CD4-positive, alpha-beta T cell treated with Interferon alpha-2 for 1 hour (primary cell): Measurements from ENCODE around the gene SFSWAP.
A peak's percentile ranks its signal among the peaks of the same experiment; 100 is the strongest.
"Not testable (repeated sequence)": the region's sequence is repeated elsewhere in the genome, so short reads cannot be mapped to it uniquely, and the experiment has no call there.

Experiments
- DNase-seq, 2 donors: peaks; one replicate each; pipeline ENCODE4 v3.0.0-alpha.2; 2020 to 2022

Gene SFSWAP

DNA sequence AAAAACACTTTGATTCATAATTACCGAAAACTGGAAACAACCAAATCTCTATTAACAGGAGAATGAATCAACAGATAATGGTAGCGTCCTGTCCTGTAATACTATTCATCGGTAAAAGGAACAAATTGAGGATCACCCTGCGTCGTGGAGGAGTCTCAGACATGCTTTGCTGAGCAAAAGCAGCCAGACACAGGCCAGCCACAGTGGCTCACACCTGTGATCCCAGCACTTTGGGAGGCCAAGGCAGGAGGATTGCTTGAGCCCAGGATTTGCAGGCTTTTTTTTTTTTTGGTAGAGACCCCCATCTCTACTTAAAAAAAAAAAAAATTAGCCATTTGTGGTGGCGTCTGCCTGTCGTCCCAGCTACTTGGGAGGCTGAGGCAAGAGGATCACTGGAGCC lies 83.2 kb downstream of the SFSWAP start:
- DNase-seq, result no peak

GRCh38 chr12:131794573-131794972 lies 83.7 kb downstream of the SFSWAP start:
- no peak for DNase-seq

GRCh38 chr12:131795064-131795463 lies 84.2 kb downstream of the SFSWAP start:
- no peak for DNase-seq

- no peak for DNase-seq
These were observed 85.0 kb downstream of the SFSWAP start for GRCh38 chr12:131795690-131796410.

DNA sequence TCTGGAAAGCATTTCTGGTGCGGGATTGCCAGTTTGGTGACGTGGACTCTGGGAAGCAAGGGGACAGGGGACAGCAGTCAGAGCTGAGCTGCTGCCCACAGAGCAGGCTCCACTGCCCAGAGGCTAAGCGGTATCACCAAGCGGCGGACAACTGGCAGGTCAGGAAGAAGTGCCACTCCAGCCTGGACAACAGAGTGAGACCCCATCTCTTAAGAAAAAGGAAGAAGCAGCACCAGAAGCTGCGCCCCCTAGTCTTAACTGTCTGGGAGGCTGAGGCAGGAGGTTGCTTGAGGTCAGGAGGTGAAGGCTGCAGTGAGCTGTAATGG lies 85.5 kb downstream of the SFSWAP start:
- DNase-seq, result no peak

- DNase-seq, result no peak
These were observed 86.1 kb downstream of the SFSWAP start for GRCh38 chr12:131796754-131797587.

DNA sequence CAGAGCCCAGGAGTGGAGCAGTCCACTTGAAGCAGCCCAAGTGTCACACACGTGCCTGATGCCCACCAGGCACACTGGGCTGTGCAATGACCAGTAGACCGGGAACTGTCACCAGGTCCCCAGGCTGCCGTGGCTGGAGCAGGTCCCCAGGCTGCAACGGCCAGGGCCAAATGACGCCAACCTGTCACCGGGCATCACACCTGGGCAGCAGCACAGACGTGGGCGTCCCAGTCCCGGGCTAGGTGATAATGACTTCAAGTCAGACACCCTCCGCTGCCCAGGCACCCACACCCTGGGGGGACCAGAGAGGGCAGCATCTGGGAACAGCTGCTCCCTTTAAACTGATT lies 86.7 kb downstream of the SFSWAP start:
- no peak for DNase-seq

- DNase-seq, result no peak
These were observed 88.3 kb downstream of the SFSWAP start for GRCh38 chr12:131799195-131799594.

DNA sequence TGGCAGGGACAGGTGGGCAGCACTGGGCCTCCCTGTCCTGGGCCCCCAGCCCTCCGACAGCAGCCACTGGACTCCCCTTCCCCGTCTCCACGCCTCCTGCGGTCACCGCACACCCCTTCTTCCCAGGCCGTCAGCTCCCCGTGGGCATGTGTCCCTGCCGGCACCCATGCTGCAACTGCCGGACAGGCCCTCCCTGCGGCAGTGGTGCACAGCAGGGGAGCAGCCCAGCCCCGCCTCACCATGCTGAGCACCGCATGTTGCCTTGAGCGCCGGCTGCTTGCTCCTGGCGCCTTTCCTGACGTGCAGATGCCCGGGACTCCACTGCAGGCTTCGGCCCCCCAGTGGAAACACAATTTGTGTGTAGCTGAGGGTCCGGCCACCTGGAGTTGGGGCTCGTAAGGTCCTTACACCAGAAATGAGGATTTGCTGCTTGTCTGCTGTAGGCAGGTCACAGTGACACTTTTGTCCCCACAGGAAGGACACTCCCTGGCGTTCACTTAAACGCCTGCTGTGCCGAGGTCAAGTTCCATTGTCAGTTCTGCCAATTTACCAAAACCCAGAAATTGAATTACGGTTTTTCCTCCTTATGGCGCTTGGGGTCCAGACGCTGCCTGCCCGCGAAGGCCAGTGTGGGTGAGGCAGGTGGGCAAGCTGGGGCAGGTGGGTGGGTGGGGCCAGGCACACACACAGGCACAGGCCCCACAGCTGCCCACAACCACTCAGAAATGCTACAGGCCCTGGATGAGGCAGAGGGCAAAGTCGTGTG lies 89.1 kb downstream of the SFSWAP start:
- DNase-seq, result no peak

DNA sequence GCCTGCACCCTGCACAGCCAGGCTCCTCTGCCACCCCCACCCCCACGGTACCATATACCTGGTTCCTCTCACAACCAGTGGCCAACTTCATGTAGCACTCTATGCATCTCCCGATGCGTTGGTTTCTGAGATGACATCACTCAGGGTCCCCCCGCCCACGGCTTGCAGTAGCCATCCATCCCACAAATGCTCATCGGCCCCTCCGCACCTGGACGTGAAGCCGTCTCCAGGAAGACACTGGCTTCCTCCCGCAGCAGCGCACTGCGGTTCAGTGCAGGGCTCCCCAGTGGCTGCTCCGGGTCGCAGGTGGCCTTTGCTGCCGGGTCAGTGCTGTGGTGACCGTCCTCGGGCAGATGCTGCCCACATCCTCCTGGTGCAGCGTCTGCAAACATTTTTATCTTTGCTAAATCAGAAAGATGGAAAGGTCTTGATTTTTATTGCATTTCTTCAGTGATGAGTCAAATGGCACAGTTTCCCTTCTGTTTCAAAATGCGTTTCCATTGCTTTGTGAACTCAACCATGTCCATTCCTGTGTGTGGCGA lies 89.8 kb downstream of the SFSWAP start:
- no peak for DNase-seq

GRCh38 chr12:131801254-131801866 lies 90.5 kb downstream of the SFSWAP start:
- no peak for DNase-seq

DNA sequence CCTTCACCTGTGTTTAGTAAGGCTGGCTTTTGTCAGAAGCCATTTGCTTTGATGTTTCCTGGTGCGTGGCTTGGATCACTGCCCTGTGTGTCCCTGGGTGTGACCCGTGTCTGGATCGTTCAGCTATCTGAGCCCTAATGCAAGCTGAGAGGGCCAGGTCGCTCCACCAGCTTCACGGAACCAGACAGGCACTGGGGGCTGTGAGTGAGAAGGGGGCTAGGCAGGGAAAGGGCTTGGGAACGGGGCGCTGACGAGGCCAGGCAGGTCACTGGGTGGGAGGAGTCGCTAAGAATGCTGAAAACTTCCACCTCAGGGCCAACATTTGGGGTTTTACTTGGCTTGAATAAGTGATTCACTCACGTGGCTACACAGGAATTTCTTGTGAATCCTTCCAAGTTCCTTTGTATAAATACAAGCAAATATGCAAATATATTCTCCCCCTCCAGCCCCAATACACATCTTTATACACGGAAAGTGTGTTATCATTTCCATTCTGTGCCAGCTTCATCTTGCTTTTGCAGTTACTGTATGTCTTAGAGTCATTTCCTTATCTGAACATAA lies 93.2 kb downstream of the SFSWAP start:
- DNase-seq, result no peak

GRCh38 chr12:131805421-131805820 lies 94.5 kb downstream of the SFSWAP start:
- DNase-seq, result no peak

- no peak for DNase-seq
These were observed 95.8 kb downstream of the SFSWAP start for GRCh38 chr12:131806674-131807073.

GRCh38 chr12:131808744-131809371 lies 98.0 kb downstream of the SFSWAP start:
- DNase-seq, result peak; percentile 22 to 31

DNA sequence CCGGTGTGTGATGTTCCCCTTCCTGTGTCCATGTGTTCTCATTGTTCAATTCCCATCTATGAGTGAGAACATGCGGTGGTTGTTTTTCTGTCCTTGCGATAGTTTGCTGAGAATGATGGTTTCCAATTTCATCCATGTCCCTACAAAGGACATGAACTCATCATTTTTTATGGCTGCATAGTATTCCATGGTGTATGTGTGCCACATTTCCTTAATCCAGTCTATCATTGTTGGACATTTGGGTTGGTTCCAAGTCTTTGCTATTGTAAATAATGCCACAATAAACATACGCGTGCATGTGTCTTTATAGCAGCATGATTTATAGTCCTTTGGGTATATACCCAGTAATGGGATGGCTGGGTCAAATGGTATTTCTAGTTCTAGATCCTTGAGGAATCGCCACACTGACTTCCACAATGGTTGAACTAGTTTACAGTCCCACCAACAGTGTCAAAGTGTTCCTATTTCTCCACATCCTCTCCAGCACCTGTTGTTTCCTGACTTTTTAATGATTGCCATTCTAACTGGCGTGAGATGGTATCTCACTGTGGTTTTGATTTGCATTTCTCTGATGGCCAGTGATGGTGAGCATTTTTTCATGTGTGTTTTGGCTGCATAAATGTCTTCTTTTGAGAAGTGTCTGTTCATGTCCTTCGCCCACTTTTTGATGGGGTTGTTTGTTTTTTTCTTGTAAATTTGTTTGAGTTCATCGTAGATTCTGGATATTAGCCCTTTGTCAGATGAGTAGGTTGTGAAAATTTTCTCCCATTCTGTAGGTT lies 98.8 kb downstream of the SFSWAP start:
- DNase-seq, result not testable (repeated sequence)

- DNase-seq, result no peak
These were observed 99.8 kb downstream of the SFSWAP start for GRCh38 chr12:131810726-131811125.

- DNase-seq, result no peak
These were observed 104.2 kb downstream of the SFSWAP start for GRCh38 chr12:131815131-131815530.

DNA sequence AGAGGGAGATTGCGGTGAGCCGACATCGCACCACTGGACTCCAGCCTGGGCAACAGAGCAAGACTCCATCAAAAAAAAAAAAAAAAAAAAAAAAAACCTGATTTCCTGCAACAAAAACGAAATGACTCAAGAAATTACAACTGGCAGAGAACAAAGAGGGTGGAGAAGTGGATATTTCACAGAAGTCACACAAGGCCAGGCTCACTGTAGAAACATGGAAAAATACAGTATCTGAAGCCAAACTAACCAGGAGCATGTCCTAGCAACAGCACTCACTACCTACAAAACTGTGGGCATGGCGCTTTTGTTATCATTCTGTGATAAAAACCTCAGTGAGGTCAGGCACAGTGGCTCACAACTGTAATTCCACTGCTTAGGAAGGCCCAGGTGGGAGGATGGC lies 105.6 kb downstream of the SFSWAP start:
- no peak for DNase-seq

GRCh38 chr12:131817241-131817640 lies 106.4 kb downstream of the SFSWAP start:
- DNase-seq, result no peak

GRCh38 chr12:131818821-131819585 lies 108.1 kb downstream of the SFSWAP start:
- DNase-seq, result peak in 1 of 2 donors; percentile 28
